GM04503 (cell line): Measurements from ENCODE around the gene LAMTOR1.

ENCODE experiments used
- DNase-seq: peaks from one replicate; pipeline ENCODE4 v3.0.0-alpha.2; 2012; ENCODE audit warnings: low read depth

Gene LAMTOR1

GRCh38 chr11:72119198-72119597, 16.1 kb upstream of the LAMTOR1 start:
- DNase-seq: no peak

- DNase-seq: no peak
Measured at GRCh38 chr11:72116019-72116755, 13.1 kb upstream of the LAMTOR1 start.

- DNase-seq: peak; percentile 24
Measured at GRCh38 chr11:72114570-72114969, 11.5 kb upstream of the LAMTOR1 start.

GRCh38 chr11:72112978-72113808, 10.1 kb upstream of the LAMTOR1 start:
- DNase-seq: peak; percentile 77

GRCh38 chr11:72112143-72112977, 9.3 kb upstream of the LAMTOR1 start, which contains the start of gene ANAPC15:
ANAPC15 (minus strand) TSS chr11:72112695; CDS start chr11:72111276, 1,419 bp downstream.
- peak; percentile 99 for DNase-seq

GRCh38 chr11:72111300-72112142, 8.4 kb upstream of the LAMTOR1 start:
- DNase-seq: no peak

GRCh38 chr11:72105888-72106287, 2.8 kb upstream of the LAMTOR1 start, which contains the start of gene TOMT:
TOMT (plus strand) TSS chr11:72105924; CDS start chr11:72105952, 28 bp downstream.
- no peak for DNase-seq

GRCh38 chr11:72103754-72104167, 664 bp upstream of the LAMTOR1 start:
- no peak for DNase-seq

- DNase-seq: no peak
Measured at GRCh38 chr11:72102631-72102945, 509 bp downstream of the LAMTOR1 start.

- no peak for DNase-seq
Measured at GRCh38 chr11:72102162-72102561, 935 bp downstream of the LAMTOR1 start.

GRCh38 chr11:72100462-72100861, 2.6 kb downstream of the LAMTOR1 start:
- DNase-seq: no peak

- no peak for DNase-seq
Measured at GRCh38 chr11:72100009-72100408, 3.1 kb downstream of the LAMTOR1 start.

- no peak for DNase-seq
Measured at GRCh38 chr11:72098741-72099140, 4.4 kb downstream of the LAMTOR1 start.

- DNase-seq: no peak
Measured at GRCh38 chr11:72091292-72091691, 11.8 kb downstream of the LAMTOR1 start.

- DNase-seq: no peak
Measured at GRCh38 chr11:72088076-72088808, 14.9 kb downstream of the LAMTOR1 start.

- no peak for DNase-seq
Measured at GRCh38 chr11:72085621-72086351, 17.3 kb downstream of the LAMTOR1 start.

GRCh38 chr11:72084965-72085364, 18.1 kb downstream of the LAMTOR1 start:
- DNase-seq: no peak

- no peak for DNase-seq
Measured at GRCh38 chr11:72084076-72084475, 19.0 kb downstream of the LAMTOR1 start.

- no peak for DNase-seq
Measured at GRCh38 chr11:72083414-72083813, 19.7 kb downstream of the LAMTOR1 start.
